Activated CD8-positive, alpha-beta T cell treated with anti-CD3 and anti-CD28 coated beads for 36 hours (primary cell): Measurements from ENCODE around the gene MCC. TPM values are rescaled to one million over a fixed set of nuclear protein-coding genes. Genes with fewer than 3 reads are reported as not detected.

Source experiments
- ATAC-seq: fragments of 200-7000 bp; cut with Tn5 transposase; one replicate; pipeline ENCODE4 v1.10.0; 2021; ENCODE audit warnings: mild to moderate bottlenecking, moderate library complexity
- CTCF ChIA-PET: fragments of 350-600 bp; sonication (Branson Sonifier 250); formaldehyde crosslinking; loops from one replicate; lab custom pipeline; 2021; ENCODE audit warnings: antibody characterized with exemption; lab: Charles Lee
- POLR2A ChIA-PET: fragments of 350-600 bp; sonication (Branson Sonifier 250); formaldehyde crosslinking; loops from one replicate; lab custom pipeline; 2021; ENCODE audit warnings: antibody characterized with exemption; lab: Charles Lee
- DNase-seq: peaks from one replicate; pipeline ENCODE4 v3.0.0-alpha.2; 2020
- H3K27ac Mint-ChIP-seq: one replicate; pipeline ENCODE4 v1.8.0; 2021; ENCODE audit warnings: mild to moderate bottlenecking, mixed read lengths
- H3K27me3 Mint-ChIP-seq: one replicate; pipeline ENCODE4 v1.8.0; 2021; ENCODE audit warnings: mixed read lengths
- H3K36me3 Mint-ChIP-seq: one replicate; pipeline ENCODE4 v1.8.0; 2021; ENCODE audit warnings: low read depth, mixed read lengths
- H3K4me1 Mint-ChIP-seq: one replicate; pipeline ENCODE4 v1.8.0; 2021; ENCODE audit warnings: low read depth, mixed read lengths
- H3K4me3 Mint-ChIP-seq: one replicate; pipeline ENCODE4 v1.8.0; 2021; ENCODE audit warnings: mild to moderate bottlenecking, moderate library complexity, mixed read lengths
- H3K9me3 Mint-ChIP-seq: one replicate; pipeline ENCODE4 v1.8.0; 2021; ENCODE audit warnings: mixed read lengths
- intact Hi-C: fragments of 100-400 bp; cut with micrococcal nuclease; formaldehyde crosslinking; loops from one replicate; pipeline ENCODE4 v1.10.0; 2022
- total RNA-seq, 2 experiments: library from RNA; stranded (reverse); gene quantifications; one replicate each; pipeline ENCODE4 v1.2.3, GENCODE V29; 2021
- TF ChIP-seq, protein P1 (sequence below): fragments of 200-600 bp; IDR thresholded peaks from one replicate; pipeline ENCODE4 v1.8.0; 2022; ENCODE audit warnings: antibody characterized with exemption, mild to moderate bottlenecking

MCC gene
- 1 to 10 TPM; 4.9 to 5.4 TPM for total RNA-seq

DNA sequence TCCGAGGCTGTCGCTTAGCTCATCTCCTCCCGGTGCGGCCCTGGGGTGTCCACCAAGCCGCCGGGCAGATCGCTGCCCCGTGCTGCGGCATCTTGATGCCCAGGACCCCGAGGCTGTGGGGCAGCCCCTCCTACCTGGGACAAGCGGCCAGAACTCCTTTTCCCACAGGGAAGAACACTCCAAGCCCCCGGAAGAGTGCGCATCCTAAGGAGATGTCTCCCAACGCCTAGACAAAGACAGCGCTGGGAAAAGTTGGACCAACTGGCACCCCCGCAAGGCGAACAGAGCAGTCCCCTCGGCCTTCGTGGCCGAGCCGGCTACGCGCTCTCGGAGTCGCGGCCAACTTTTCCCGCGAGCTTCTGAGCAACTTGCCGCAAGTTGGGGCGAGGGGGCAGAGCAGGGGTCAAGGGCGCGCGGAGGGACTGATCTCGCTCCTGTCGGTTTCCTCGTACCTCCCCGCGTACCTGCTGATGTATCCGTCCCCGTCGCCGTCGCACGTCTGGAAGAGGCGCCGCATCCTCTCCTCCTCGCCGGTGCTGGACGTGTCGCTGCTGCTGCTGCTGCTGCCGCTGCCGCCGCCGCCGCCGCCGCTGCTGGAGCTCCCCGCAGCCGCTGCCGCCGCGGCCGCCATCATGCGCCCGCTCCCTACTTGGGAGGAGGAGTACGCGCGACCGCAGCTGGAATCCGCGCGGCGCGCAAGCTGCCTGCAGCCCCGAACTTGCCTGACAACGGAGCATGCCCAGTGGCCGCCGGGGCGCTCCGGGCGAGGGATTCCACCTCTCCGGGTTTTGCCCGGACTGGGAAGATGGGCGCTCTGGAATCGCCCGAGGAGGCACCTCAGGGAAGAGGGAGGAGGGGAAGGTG lies at the start of gene MCC:
Gene MCC (minus strand): TSS at position 673 of the 864 bp plus-strand sequence.
- Mint-ChIP-seq H3K4me3 (peak within 1 kb of the TSS; percentile 68), H3K27ac (no peak within 1 kb of the TSS), H3K9me3 (peaks cover 9% of the 10 kb centered on the region), H3K36me3 (peaks cover 10% of the 10 kb centered on the region), H3K4me1 (peaks cover 14% of the 10 kb centered on the region), H3K27me3 (peaks cover 60% of the 10 kb centered on the region)
- CTCF ChIA-PET, result interaction anchor here (1.0 to 2.4 kb wide), 2 partner anchors 25 to 108 kb away, joined by 4 to 8 read pairs; partner anchors contain the start of gene YTHDC2
- DNase-seq (peak; percentile 37), ATAC-seq (peak; percentile 64)
- intact Hi-C loops, result no loop called here
- TF ChIP-seq, protein P1, sequence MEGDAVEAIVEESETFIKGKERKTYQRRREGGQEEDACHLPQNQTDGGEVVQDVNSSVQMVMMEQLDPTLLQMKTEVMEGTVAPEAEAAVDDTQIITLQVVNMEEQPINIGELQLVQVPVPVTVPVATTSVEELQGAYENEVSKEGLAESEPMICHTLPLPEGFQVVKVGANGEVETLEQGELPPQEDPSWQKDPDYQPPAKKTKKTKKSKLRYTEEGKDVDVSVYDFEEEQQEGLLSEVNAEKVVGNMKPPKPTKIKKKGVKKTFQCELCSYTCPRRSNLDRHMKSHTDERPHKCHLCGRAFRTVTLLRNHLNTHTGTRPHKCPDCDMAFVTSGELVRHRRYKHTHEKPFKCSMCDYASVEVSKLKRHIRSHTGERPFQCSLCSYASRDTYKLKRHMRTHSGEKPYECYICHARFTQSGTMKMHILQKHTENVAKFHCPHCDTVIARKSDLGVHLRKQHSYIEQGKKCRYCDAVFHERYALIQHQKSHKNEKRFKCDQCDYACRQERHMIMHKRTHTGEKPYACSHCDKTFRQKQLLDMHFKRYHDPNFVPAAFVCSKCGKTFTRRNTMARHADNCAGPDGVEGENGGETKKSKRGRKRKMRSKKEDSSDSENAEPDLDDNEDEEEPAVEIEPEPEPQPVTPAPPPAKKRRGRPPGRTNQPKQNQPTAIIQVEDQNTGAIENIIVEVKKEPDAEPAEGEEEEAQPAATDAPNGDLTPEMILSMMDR, result no peak
- POLR2A ChIA-PET, result interaction anchor here (1.0 to 1.2 kb wide), 2 partner anchors 110 to 207 kb away, joined by 3 read pairs; no protein-coding TSS in a partner anchor

DNA sequence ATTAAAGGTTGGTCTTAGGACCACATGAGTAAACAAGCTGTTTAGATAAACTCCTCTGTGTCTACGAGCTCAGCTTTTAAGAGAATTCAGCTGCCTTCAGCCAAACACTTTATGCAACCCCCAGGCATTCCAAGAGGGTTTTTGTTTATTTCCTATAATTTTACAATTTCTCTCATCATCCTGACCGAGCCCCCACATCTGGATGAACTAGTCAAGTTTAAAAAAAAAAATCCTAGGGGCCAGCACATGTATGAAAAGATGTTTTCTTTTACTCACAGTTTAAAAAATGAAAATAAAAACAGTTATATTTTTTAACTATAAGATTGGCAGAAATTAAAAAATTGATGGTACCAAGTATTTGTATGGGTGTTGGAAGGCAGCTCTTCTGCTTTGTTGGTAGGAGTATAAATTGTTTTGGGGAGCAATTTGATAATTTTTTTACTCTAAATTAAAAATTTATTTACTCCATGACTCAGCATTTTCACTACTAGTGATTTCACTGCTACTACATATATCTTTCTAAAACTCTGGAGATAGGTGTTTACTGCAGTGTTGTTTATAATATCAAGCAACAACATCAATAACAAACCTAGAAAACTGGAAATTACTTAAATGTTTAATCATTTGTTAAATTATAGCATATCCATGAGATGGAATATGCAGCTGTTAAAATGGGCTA lies 43.4 kb upstream of the MCC start:
- no peak overlapping the region for H3K4me3 Mint-ChIP-seq
- TF ChIP-seq, protein P1, result no peak
- CTCF ChIA-PET, result no interaction called here
- DNase-seq, result peak; percentile 16
- H3K27ac Mint-ChIP-seq, result no peak overlapping the region
- no peaks in the 10 kb centered on the region for H3K4me1 Mint-ChIP-seq
- no peaks in the 10 kb centered on the region for H3K27me3 Mint-ChIP-seq
- peaks cover 7% of the 10 kb centered on the region for H3K9me3 Mint-ChIP-seq
- POLR2A ChIA-PET, result interaction anchor here (0.9 kb wide), 1 partner anchor 18 kb away, joined by 3 read pairs; the partner anchor contains the start of gene YTHDC2
- intact Hi-C loops, result no loop called here
- peaks cover 45% of the 10 kb centered on the region for H3K36me3 Mint-ChIP-seq
- ATAC-seq, result no peak

DNA sequence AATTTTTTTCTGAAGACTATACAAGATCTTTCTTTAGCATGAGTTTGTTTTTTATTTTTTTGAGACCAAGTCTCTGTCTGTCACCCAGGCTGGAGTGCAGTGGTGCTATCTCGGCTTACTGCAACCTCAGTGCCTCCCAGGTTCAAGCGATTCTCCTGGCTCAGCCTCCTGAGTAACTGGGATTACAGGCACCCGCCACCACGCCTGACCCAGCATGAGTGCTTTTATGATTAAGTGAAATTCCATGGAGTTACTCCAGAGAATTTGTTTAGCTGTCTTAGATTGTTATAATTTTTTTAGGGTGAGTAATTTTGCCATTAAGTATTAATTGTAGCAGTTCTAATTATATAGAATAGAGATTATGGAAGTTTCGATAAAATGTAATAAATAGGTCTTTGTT lies 39.5 kb upstream of the MCC start:
- ChIA-PET CTCF (no interaction called here), POLR2A (no interaction called here)
- Mint-ChIP-seq H3K9me3 (peaks cover 7% of the 10 kb centered on the region), H3K36me3 (peaks cover 39% of the 10 kb centered on the region), H3K4me1 (peaks cover 24% of the 10 kb centered on the region), H3K4me3 (no peak overlapping the region), H3K27me3 (no peaks in the 10 kb centered on the region), H3K27ac (no peak overlapping the region)
- DNase-seq, result no peak
- intact Hi-C loops, result no loop called here
- no peak for ATAC-seq
- TF ChIP-seq, protein P1, result no peak

DNA sequence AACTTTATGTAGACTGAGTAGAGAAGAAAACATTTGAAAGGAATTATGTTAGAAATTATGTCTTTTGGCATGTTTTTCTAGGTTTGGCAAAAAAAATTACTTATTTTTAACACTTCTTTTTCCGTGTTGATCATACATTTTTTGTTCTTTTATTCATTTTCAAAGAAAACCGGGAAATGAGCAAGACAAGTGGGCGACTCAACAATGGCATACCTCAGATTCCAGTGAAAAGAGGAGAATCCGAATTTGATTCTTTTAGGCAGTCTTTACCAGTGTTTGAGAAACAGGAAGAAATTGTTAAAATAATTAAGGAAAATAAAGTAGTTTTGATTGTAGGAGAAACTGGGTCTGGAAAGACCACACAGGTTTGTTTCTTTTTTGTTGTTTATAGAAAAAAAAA lies 38.2 kb upstream of the MCC start:
- intact Hi-C loops, result no loop called here
- ATAC-seq, result no peak
- CTCF ChIA-PET, result no interaction called here
- TF ChIP-seq, protein P1, result no peak
- no peak overlapping the region for H3K27ac Mint-ChIP-seq
- H3K9me3 Mint-ChIP-seq, result peaks cover 6% of the 10 kb centered on the region
- peaks cover 29% of the 10 kb centered on the region for H3K4me1 Mint-ChIP-seq
- no peak for DNase-seq
- H3K36me3 Mint-ChIP-seq, result peaks cover 30% of the 10 kb centered on the region
- POLR2A ChIA-PET, result no interaction called here
- no peaks in the 10 kb centered on the region for H3K27me3 Mint-ChIP-seq
- no peak overlapping the region for H3K4me3 Mint-ChIP-seq
